Keratinocyte (primary cell): ENCODE measurements around the gene LDB2. TPM values are rescaled to one million over a fixed set of nuclear protein-coding genes. Genes with fewer than 3 reads are reported as not detected.

Experiments used
- DNase-seq: peaks from one replicate; pipeline ENCODE4 v3.0.0-alpha.2; 2011; ENCODE audit warnings: low read depth, missing footprints, low spot score
- FAIRE-seq: peaks from 2 replicates; lab custom pipeline; 2011; peaks lifted over from hg19 to GRCh38; lab: Jason Lieb, UNC
- H2AFZ ChIP-seq: 2 replicates; pipeline ENCODE4 v1.6.0; 2012; ENCODE audit warnings: low read length, control low read depth, inconsistent platforms; ENCODE audit not compliant: control insufficient read depth
- H3K27ac ChIP-seq: 2 replicates; pipeline ENCODE4 v1.5.1; 2011; ENCODE audit warnings: low read length; ENCODE audit not compliant: control insufficient read depth, insufficient read depth
- H3K27me3 ChIP-seq: 3 replicates; pipeline ENCODE4 v1.6.0; 2011; ENCODE audit warnings: low read length; ENCODE audit not compliant: control insufficient read depth, insufficient read depth; ENCODE audit errors: extremely low read depth
- H3K36me3 ChIP-seq, 2 experiments: 2 replicates in 1 of 2; 3 replicates in 1 of 2; pipeline ENCODE4 v1.5.1; 2011; ENCODE audit warnings: low read length in 2 of 2, mild to moderate bottlenecking in 1 of 2; ENCODE audit not compliant: control insufficient read depth in 2 of 2, insufficient read depth in 2 of 2; ENCODE audit errors: extremely low read depth in 1 of 2
- H3K4me1 ChIP-seq: 3 replicates; pipeline ENCODE4 v1.5.1; 2011; ENCODE audit warnings: low read length; ENCODE audit not compliant: control insufficient read depth, insufficient read depth; ENCODE audit errors: extremely low read depth
- H3K4me2 ChIP-seq: 3 replicates; pipeline ENCODE4 v1.6.0; 2011; ENCODE audit warnings: low read depth, low read length; ENCODE audit not compliant: control insufficient read depth, insufficient read depth; ENCODE audit errors: extremely low read depth
- H3K4me3 ChIP-seq, 3 experiments: fragments of 200-600 bp in 1 of 3; sonication (generic) in 1 of 3; 2 replicates in 2 of 3; 3 replicates in 1 of 3; pipeline ENCODE4 v1.5.1; 2011 to 2016; ENCODE audit warnings: low read length in 3 of 3, mild to moderate bottlenecking in 3 of 3, control low read depth in 2 of 3, inconsistent platforms in 1 of 3, low read depth in 1 of 3, mixed read lengths in 1 of 3, mixed run types in 1 of 3, moderate library complexity in 1 of 3; ENCODE audit not compliant: control insufficient read depth in 2 of 3, insufficient read depth in 2 of 3; ENCODE audit errors: extremely low read depth in 1 of 3
- H3K79me2 ChIP-seq: 2 replicates; pipeline ENCODE4 v1.6.0; 2012; ENCODE audit warnings: low read length; ENCODE audit not compliant: control insufficient read depth, insufficient read depth
- H3K9ac ChIP-seq: 3 replicates; pipeline ENCODE4 v1.6.0; 2011; ENCODE audit warnings: low read length; ENCODE audit not compliant: control insufficient read depth, insufficient read depth; ENCODE audit errors: extremely low read depth
- H3K9me1 ChIP-seq: 3 replicates; pipeline ENCODE4 v1.6.0; 2011; ENCODE audit warnings: low read length; ENCODE audit not compliant: control insufficient read depth, insufficient read depth; ENCODE audit errors: extremely low read depth
- H3K9me3 ChIP-seq: 2 replicates; pipeline ENCODE4 v1.5.1; 2012; ENCODE audit warnings: low read depth, low read length; ENCODE audit not compliant: control insufficient read depth
- H4K20me1 ChIP-seq: 3 replicates; pipeline ENCODE4 v1.6.0; 2011; ENCODE audit warnings: low read length; ENCODE audit not compliant: control insufficient read depth, insufficient read depth; ENCODE audit errors: extremely low read depth
- CTCF ChIP-seq, 3 experiments: IDR thresholded peaks in 1 of 3; conservative IDR thresholded peaks in 1 of 3; optimal IDR thresholded peaks in 1 of 3; 2 replicates in 2 of 3; 3 replicates in 1 of 3; pipeline versions ENCODE3 to v1.5.1; 2011; ENCODE audit warnings: low read length in 3 of 3, mild to moderate bottlenecking in 3 of 3, moderate library complexity in 2 of 3, control low read depth in 1 of 3, inconsistent platforms in 1 of 3; ENCODE audit not compliant: insufficient read depth in 2 of 3; ENCODE audit errors: extremely low read depth in 1 of 3
- EZH2 ChIP-seq: IDR thresholded peaks from one replicate; pipeline ENCODE4 v1.6.1; 2012; ENCODE audit warnings: inconsistent platforms, mild to moderate bottlenecking, low read length, moderate library complexity
- dilution Hi-C: fragments of 300-500 bp; cut with MboI; formaldehyde crosslinking; loops from one replicate; pipeline ENCODE4 v1.7.0; 2020; ENCODE audit warnings: low sequenced_read_pairs; ENCODE audit not compliant: extremely low pct_ligation_motif_present
- polyA plus RNA-seq, 5 experiments: library from polyadenylated mRNA; depleted of rRNA in 3 of 5; stranded (reverse) in 3 of 5; stranded (forward) in 1 of 5; unstranded in 1 of 5; fragments of >200 nt; gene quantifications; 1 replicate in 1 of 5; 2 replicates in 3 of 5; 3 replicates in 1 of 5; pipeline versions ENCODE4 v1.2.1 to v1.2.3, GENCODE V29; 2011 to 2012; ENCODE audit warnings: missing spikeins in 2 of 5, low read depth in 1 of 5, low replicate concordance in 1 of 5

The LDB2 gene
- polyA plus RNA-seq, 1 donor (not counting 4 experiments of a cell fraction or from before 2014, with no cell fraction given): not detected

- TF ChIP-seq EZH2 (no peak), CTCF (optimal IDR thresholded peaks at IDR 0.05 in 1 of 3, IDR thresholded peaks at IDR 0.05 in 1 of 3, conservative IDR thresholded peaks at IDR 0.05 in 1 of 3; ENCODE audit: extremely low read depth in 1 of 3, insufficient read depth in 2 of 3, low read length in 3 of 3) (no peak)
- FAIRE-seq: no peak
- Histone ChIP-seq H3K27ac (no peak overlapping the region), H3K9me1 (no peaks in the 10 kb centered on the region), H3K4me2 (no peak overlapping the region), H3K9me3 (no peaks in the 10 kb centered on the region), H4K20me1 (no peaks in the 10 kb centered on the region), H2AFZ (no peak overlapping the region), H3K79me2 (no peaks in the 10 kb centered on the region), H3K27me3 (no peaks in the 10 kb centered on the region), H3K36me3 (no peaks in the 10 kb centered on the region), H3K9ac (no peak overlapping the region), H3K4me1 (no peaks in the 10 kb centered on the region), H3K4me3 (no peak overlapping the region)
- dilution Hi-C loops: no loop called here
- DNase-seq: no peak
Observed at GRCh38 chr4:16603178-16603577, 295.3 kb downstream of the LDB2 start.

- dilution Hi-C loops: no loop called here
- Histone ChIP-seq H2AFZ (no peak overlapping the region), H3K4me1 (no peaks in the 10 kb centered on the region), H3K79me2 (no peaks in the 10 kb centered on the region), H4K20me1 (no peaks in the 10 kb centered on the region), H3K27me3 (no peaks in the 10 kb centered on the region), H3K36me3 (no peaks in the 10 kb centered on the region), H3K4me3 (no peak overlapping the region), H3K9me3 (no peaks in the 10 kb centered on the region), H3K9me1 (no peaks in the 10 kb centered on the region), H3K9ac (no peak overlapping the region), H3K4me2 (no peak overlapping the region), H3K27ac (no peak overlapping the region)
- TF ChIP-seq CTCF (optimal IDR thresholded peaks at IDR 0.05 in 1 of 3, IDR thresholded peaks at IDR 0.05 in 1 of 3, conservative IDR thresholded peaks at IDR 0.05 in 1 of 3; ENCODE audit: extremely low read depth in 1 of 3, insufficient read depth in 2 of 3, low read length in 3 of 3) (no peak), EZH2 (no peak)
- no peak for DNase-seq
- FAIRE-seq: no peak
Observed at GRCh38 chr4:16598597-16599206, 299.7 kb downstream of the LDB2 start.
